ENCODE measurements around the gene ITFG1.

ITFG1 gene

GRCh38 chr16:47304563-47304962 is 156.3 kb downstream of the ITFG1 start:
- TF ChIP-seq CTCF (IDR thresholded peaks at IDR 0.05; ENCODE audit: control insufficient read depth, insufficient read depth, low read depth, low read length, missing control alignments), result no peak
- no peak overlapping the region for H3K4me3 ChIP-seq (ENCODE audit: control insufficient read depth, low read depth, low read length)
- no peak for DNase-seq (ENCODE audit: low read depth)

- DNase-seq (ENCODE audit: low read depth), result no peak
- no peak overlapping the region for H3K4me3 ChIP-seq (ENCODE audit: control insufficient read depth, low read depth, low read length)
- no peak for TF ChIP-seq CTCF (IDR thresholded peaks at IDR 0.05; ENCODE audit: control insufficient read depth, insufficient read depth, low read depth, low read length, missing control alignments)
Measured at GRCh38 chr16:47299587-47299986, 161.3 kb downstream of the ITFG1 start.

GRCh38 chr16:47284999-47285398 is 175.9 kb downstream of the ITFG1 start:
- no peak for TF ChIP-seq CTCF (IDR thresholded peaks at IDR 0.05; ENCODE audit: control insufficient read depth, insufficient read depth, low read depth, low read length, missing control alignments)
- DNase-seq (ENCODE audit: low read depth), result no peak
- no peak overlapping the region for H3K4me3 ChIP-seq (ENCODE audit: control insufficient read depth, low read depth, low read length)

DNA sequence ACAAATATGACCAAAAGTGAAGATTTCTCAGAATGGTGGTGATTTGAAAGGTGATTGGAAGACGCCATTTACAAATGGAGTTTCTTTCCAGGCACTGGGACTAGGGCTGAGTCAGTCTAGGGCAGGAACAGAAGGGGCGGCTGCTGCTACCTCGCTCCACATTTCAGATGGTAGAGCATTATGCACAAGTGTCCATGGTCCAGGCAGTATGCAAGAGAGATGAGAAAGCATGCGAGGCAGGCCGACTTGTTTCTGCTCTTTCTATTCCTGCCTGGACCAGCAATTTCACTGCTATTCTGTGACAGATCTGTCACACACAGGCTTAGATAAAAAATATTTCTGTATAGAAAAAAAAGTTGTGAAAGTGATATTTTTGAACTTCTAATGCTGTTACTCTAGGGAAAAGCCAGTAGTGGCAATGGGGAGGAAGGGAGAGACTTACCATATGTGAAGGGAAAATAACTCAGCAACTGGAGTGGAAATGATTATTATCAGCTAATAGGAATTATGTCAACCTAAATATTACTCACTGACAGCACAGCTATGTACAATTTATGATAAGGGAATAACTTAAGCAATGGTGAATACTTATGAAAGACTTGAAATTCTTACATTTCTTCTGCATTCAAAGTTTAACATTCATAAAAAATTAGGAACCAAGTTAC is 182.4 kb downstream of the ITFG1 start:
- TF ChIP-seq CTCF (IDR thresholded peaks at IDR 0.05; ENCODE audit: control insufficient read depth, insufficient read depth, low read depth, low read length, missing control alignments), result no peak
- DNase-seq (ENCODE audit: low read depth), result no peak
- no peak overlapping the region for H3K4me3 ChIP-seq (ENCODE audit: control insufficient read depth, low read depth, low read length)

DNA sequence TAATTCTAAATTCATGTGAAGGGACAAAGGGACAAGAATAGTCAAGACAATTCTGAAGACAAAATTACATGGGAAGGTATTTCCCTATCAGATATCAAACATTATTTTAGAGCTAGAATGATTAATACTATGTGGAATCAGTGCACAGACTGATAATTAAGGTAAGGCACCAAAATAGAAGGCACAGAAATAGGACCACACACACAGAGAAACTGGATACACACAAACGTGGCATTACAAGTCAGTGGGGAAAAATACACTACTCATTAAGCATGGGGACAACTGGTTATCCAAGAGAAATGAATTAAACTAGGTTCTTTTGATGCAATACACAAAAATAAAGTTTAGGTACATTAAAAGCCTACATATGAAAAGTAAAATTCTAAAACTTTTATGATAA is 184.3 kb downstream of the ITFG1 start:
- H3K4me3 ChIP-seq (ENCODE audit: control insufficient read depth, low read depth, low read length), result no peak overlapping the region
- no peak for TF ChIP-seq CTCF (IDR thresholded peaks at IDR 0.05; ENCODE audit: control insufficient read depth, insufficient read depth, low read depth, low read length, missing control alignments)
- DNase-seq (ENCODE audit: low read depth), result no peak

- no peak for DNase-seq (ENCODE audit: low read depth)
- TF ChIP-seq CTCF (IDR thresholded peaks at IDR 0.05; ENCODE audit: control insufficient read depth, insufficient read depth, low read depth, low read length, missing control alignments), result no peak
- no peak overlapping the region for H3K4me3 ChIP-seq (ENCODE audit: control insufficient read depth, low read depth, low read length)
Measured at GRCh38 chr16:47262938-47263337, 197.9 kb downstream of the ITFG1 start.
